Kidney epithelial cell (primary cell): Measurements from ENCODE around the gene PRCP. TPM values are rescaled to one million over a fixed set of nuclear protein-coding genes. Genes with fewer than 3 reads are reported as not detected.

Experiments used
- DNase-seq: peaks from one replicate; pipeline ENCODE4 v3.0.0-alpha.2; 2010; ENCODE audit warnings: low read depth
- H3K27me3 ChIP-seq: 2 replicates; pipeline ENCODE4 v1.6.0; 2011; ENCODE audit warnings: low read length; ENCODE audit not compliant: control insufficient read depth, insufficient read depth
- H3K36me3 ChIP-seq: 2 replicates; pipeline ENCODE4 v1.5.1; 2011; ENCODE audit warnings: low read length; ENCODE audit not compliant: control insufficient read depth, insufficient read depth
- H3K4me3 ChIP-seq: 2 replicates; pipeline ENCODE4 v1.5.1; 2011; ENCODE audit warnings: low read depth, mild to moderate bottlenecking, control low read depth, low read length
- CTCF ChIP-seq: IDR thresholded peaks from 2 replicates; pipeline ENCODE4 v1.5.1; 2011; ENCODE audit warnings: mild to moderate bottlenecking, moderate library complexity, low read length, control low read depth, inconsistent platforms; ENCODE audit not compliant: insufficient read depth, poor library complexity, severe bottlenecking
- total RNA-seq: library from RNA; depleted of rRNA; stranded (reverse); fragments of >200 nt; gene quantifications from 2 replicates; pipeline ENCODE4 v1.2.3, GENCODE V29; 2015

Gene PRCP
- total RNA-seq, 1 donor from 2014 or later = 23.7 TPM

DNA sequence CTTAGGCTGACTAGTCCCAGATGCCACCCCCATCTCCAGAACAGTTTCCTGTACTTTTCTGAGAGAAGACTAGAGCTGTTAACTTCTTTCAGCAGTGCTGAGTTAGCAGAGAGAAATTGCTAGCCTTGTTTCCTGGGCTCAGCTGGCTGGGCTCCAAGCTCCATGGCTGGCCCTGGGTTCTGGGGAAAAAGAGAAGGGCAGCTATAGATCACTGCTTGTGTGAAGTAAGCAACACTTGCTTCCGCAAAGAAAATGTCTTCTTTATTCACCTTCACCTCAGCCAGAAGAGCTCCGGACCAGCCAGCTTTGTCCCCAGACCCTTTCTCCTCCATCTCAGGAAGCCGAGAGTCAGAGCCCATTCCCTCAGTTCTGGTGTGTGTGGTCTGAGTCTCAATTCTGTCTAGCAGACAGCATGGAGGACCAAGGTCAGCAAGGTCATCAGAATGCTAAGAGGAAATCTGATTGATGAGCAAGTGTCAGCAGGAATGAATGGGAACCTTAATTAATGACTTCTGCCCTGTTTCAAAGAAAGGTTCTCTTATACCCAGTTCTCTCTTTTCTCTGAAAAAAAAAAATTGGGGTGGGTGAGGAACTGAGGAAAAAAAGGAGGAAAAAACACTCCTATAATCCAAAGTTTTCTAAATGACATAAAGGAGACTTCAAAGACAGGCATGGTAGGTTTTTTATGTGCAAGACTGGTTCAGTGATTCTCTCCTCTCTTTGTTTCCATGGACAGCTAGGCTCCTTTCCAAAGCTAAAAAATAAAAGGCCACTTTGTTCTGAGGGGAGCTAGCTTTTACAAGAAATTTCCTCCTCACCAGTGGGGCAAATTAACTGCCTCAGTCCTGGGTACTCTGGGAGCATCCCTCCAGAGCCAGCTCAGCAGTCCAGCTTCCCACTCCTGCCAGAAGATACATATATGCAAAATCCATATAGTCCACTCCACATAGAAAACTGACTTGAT is 103.0 kb downstream of the PRCP start:
- no peak for DNase-seq
- no peaks in the 10 kb centered on the region for H3K36me3 ChIP-seq
- TF ChIP-seq CTCF = no peak
- H3K4me3 ChIP-seq = no peak overlapping the region
- no peaks in the 10 kb centered on the region for H3K27me3 ChIP-seq

DNA sequence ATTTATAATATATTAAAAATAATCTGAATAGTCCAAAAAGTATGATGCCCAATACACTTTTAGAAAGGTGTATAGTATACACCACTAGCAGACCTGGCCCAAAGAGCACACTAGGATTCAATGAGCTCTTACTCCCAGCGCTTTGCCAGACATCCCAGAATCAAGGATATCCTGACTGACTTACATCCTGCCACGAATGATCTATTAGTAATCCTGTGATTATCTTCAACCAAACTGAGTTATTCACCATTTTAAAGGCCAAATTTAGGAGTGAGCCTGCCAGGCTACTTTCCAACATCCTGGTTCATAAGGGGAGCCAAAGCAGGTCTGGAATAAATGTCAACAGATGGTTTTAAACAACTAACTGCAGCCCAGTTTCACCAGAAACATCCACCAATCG is 105.7 kb downstream of the PRCP start:
- no peak overlapping the region for H3K4me3 ChIP-seq
- DNase-seq = no peak
- no peak for TF ChIP-seq CTCF
- no peaks in the 10 kb centered on the region for H3K27me3 ChIP-seq
- no peaks in the 10 kb centered on the region for H3K36me3 ChIP-seq

GRCh38 chr11:82792822-82793569 is 107.2 kb downstream of the PRCP start:
- H3K36me3 ChIP-seq = no peaks in the 10 kb centered on the region
- TF ChIP-seq CTCF = no peak
- no peak for DNase-seq
- no peaks in the 10 kb centered on the region for H3K27me3 ChIP-seq
- no peak overlapping the region for H3K4me3 ChIP-seq

GRCh38 chr11:82792319-82792718 is 107.9 kb downstream of the PRCP start:
- no peaks in the 10 kb centered on the region for H3K27me3 ChIP-seq
- H3K36me3 ChIP-seq = no peaks in the 10 kb centered on the region
- H3K4me3 ChIP-seq = no peak overlapping the region
- no peak for DNase-seq
- no peak for TF ChIP-seq CTCF

- Histone ChIP-seq H3K4me3 (no peak overlapping the region), H3K36me3 (no peaks in the 10 kb centered on the region), H3K27me3 (no peaks in the 10 kb centered on the region)
- no peak for DNase-seq
- no peak for TF ChIP-seq CTCF
These were observed 108.5 kb downstream of the PRCP start for GRCh38 chr11:82791779-82792178.
